22Rv1 (cell line): ENCODE data around the gene BMP4.

Experiments
- H3K27ac ChIP-seq: fragments of 450-650 bp; 2 replicates; pipeline ENCODE4 v1.5.1; 2017
- CTCF ChIP-seq: fragments of 450-650 bp; IDR thresholded peaks from 2 replicates; pipeline ENCODE4 v1.5.1; 2017; ENCODE audit warnings: mild to moderate bottlenecking
- ZFX ChIP-seq: fragments of 450-650 bp; IDR thresholded peaks from 2 replicates; pipeline ENCODE4 v1.6.1; 2017; ENCODE audit warnings: antibody characterized with exemption, borderline replicate concordance

Gene BMP4

GRCh38 chr14:53902307-53902706, 54.3 kb downstream of the BMP4 start:
- TF ChIP-seq ZFX (no peak), CTCF (no peak)
- no peak overlapping the region for H3K27ac ChIP-seq

GRCh38 chr14:53900499-53900898, 56.1 kb downstream of the BMP4 start:
- H3K27ac ChIP-seq, result no peak overlapping the region
- TF ChIP-seq CTCF (no peak), ZFX (no peak)
